SHP77 (cell line): ENCODE measurements around the gene TRIO.
A peak's percentile ranks its signal among the peaks of the same experiment; 100 is the strongest.

ENCODE experiments used
- DNase-seq, 2 experiments: peaks; one replicate each; lab custom pipeline; 2025; lab: John Stamatoyannopoulos, UW

Gene TRIO

GRCh38 chr5:14265570-14265969 lies 122.4 kb downstream of the TRIO start:
- no peak for DNase-seq

GRCh38 chr5:14266171-14266570 lies 123.0 kb downstream of the TRIO start:
- no peak for DNase-seq

GRCh38 chr5:14266686-14267085 lies 123.5 kb downstream of the TRIO start:
- DNase-seq, result no peak

- no peak for DNase-seq
Observed at GRCh38 chr5:14267166-14267838, 124.2 kb downstream of the TRIO start.

GRCh38 chr5:14267991-14268708 lies 125.0 kb downstream of the TRIO start:
- DNase-seq, result peak in 1 of 2 experiments; percentile 39

GRCh38 chr5:14268738-14269137 lies 125.6 kb downstream of the TRIO start:
- DNase-seq, result no peak

- no peak for DNase-seq
Observed at GRCh38 chr5:14269395-14269794, 126.3 kb downstream of the TRIO start.

GRCh38 chr5:14270209-14270702 lies 127.1 kb downstream of the TRIO start:
- peak; percentile 89 to 93 for DNase-seq

GRCh38 chr5:14272548-14273205 lies 129.5 kb downstream of the TRIO start:
- no peak for DNase-seq

- no peak for DNase-seq
Observed at GRCh38 chr5:14273207-14273767, 130.1 kb downstream of the TRIO start.

GRCh38 chr5:14276380-14276779 lies 133.2 kb downstream of the TRIO start:
- no peak for DNase-seq

GRCh38 chr5:14277385-14278320 lies 134.5 kb downstream of the TRIO start:
- no peak for DNase-seq

GRCh38 chr5:14280294-14280854 lies 137.2 kb downstream of the TRIO start:
- DNase-seq, result no peak

GRCh38 chr5:14281746-14282181 lies 138.6 kb downstream of the TRIO start:
- DNase-seq, result no peak

- no peak for DNase-seq
Observed at GRCh38 chr5:14283139-14283538, 140.0 kb downstream of the TRIO start.

GRCh38 chr5:14284392-14285148 lies 141.4 kb downstream of the TRIO start:
- no peak for DNase-seq

GRCh38 chr5:14286007-14286406 lies 142.9 kb downstream of the TRIO start:
- no peak for DNase-seq

GRCh38 chr5:14286574-14287421 lies 143.7 kb downstream of the TRIO start:
- DNase-seq, result no peak
